Neural progenitor cell (in vitro differentiated cells): Measurements from ENCODE around the gene VILL. TPM values are rescaled to one million over a fixed set of nuclear protein-coding genes. Genes with fewer than 3 reads are reported as not detected.
A peak's percentile ranks its signal among the peaks of the same experiment; 100 is the strongest.

ENCODE experiments used
- DNase-seq: peaks from one replicate; pipeline ENCODE4 v3.0.0-alpha.2; 2016; ENCODE audit warnings: low spot score
- H2AFZ ChIP-seq: fragments of 200-600 bp; sonication (generic); replicated peaks from 2 replicates; pipeline ENCODE4 v1.6.1; 2016; ENCODE audit warnings: antibody characterized with exemption
- H3F3A ChIP-seq: fragments of 200-600 bp; sonication (generic); 2 replicates; pipeline ENCODE4 v1.6.1; 2016; ENCODE audit warnings: antibody characterized with exemption, low read depth
- H3K27ac ChIP-seq: fragments of 200-600 bp; sonication (generic); 2 replicates; pipeline ENCODE4 v1.5.1; 2016; ENCODE audit warnings: mild to moderate bottlenecking
- H3K27me3 ChIP-seq: fragments of 200-600 bp; sonication (generic); 2 replicates; pipeline ENCODE4 v1.6.1; 2016; ENCODE audit warnings: mild to moderate bottlenecking, moderate library complexity
- H3K36me3 ChIP-seq: fragments of 200-600 bp; sonication (generic); 2 replicates; pipeline ENCODE4 v1.5.1; 2016
- H3K4me1 ChIP-seq: fragments of 200-600 bp; sonication (generic); 2 replicates; pipeline ENCODE4 v1.6.1; 2016; ENCODE audit warnings: mixed run types
- H3K4me2 ChIP-seq: fragments of 200-600 bp; sonication (generic); 2 replicates; pipeline ENCODE4 v1.6.1; 2016
- H3K4me3 ChIP-seq: fragments of 200-600 bp; sonication (generic); 2 replicates; pipeline ENCODE4 v1.5.1; 2016
- H3K79me2 ChIP-seq: fragments of 200-600 bp; sonication (generic); 2 replicates; pipeline ENCODE4 v1.6.1; 2016; ENCODE audit warnings: low read depth
- H3K9ac ChIP-seq: fragments of 200-600 bp; sonication (generic); 2 replicates; pipeline ENCODE4 v1.6.1; 2016
- H3K9me3 ChIP-seq: fragments of 200-600 bp; sonication (generic); 2 replicates; pipeline ENCODE4 v1.5.1; 2016; ENCODE audit warnings: low read depth
- H4K20me1 ChIP-seq: fragments of 200-600 bp; sonication (generic); 2 replicates; pipeline ENCODE4 v1.6.1; 2016; ENCODE audit warnings: low read depth
- H3K27ac Mint-ChIP-seq: 3 replicates; pipeline ENCODE4 v1.8.0; 2021; ENCODE audit warnings: mixed read lengths
- H3K27me3 Mint-ChIP-seq: 2 replicates; pipeline ENCODE4 v1.8.0; 2022; ENCODE audit warnings: low read depth, mild to moderate bottlenecking, inconsistent platforms, moderate library complexity, mixed read lengths; ENCODE audit not compliant: insufficient read depth
- H3K36me3 Mint-ChIP-seq: 3 replicates; pipeline ENCODE4 v1.8.0; 2021; ENCODE audit warnings: mixed read lengths
- H3K4me1 Mint-ChIP-seq: 3 replicates; pipeline ENCODE4 v1.8.0; 2021; ENCODE audit warnings: mixed read lengths
- H3K4me3 Mint-ChIP-seq: 3 replicates; pipeline ENCODE4 v1.8.0; 2021; ENCODE audit warnings: mild to moderate bottlenecking, moderate library complexity, mixed read lengths
- H3K9me3 Mint-ChIP-seq: 3 replicates; pipeline ENCODE4 v1.8.0; 2020; ENCODE audit warnings: mixed read lengths
- CTCF ChIP-seq: fragments of 200-600 bp; sonication (generic); IDR thresholded peaks from 2 replicates; pipeline ENCODE4 v1.5.1; 2017; ENCODE audit warnings: antibody characterized with exemption, mild to moderate bottlenecking
- EZH2 ChIP-seq: fragments of 200-600 bp; sonication (generic); IDR thresholded peaks from 2 replicates; pipeline ENCODE4 v1.6.1; 2017; ENCODE audit warnings: antibody characterized with exemption, mild to moderate bottlenecking, moderate library complexity
- EZH2phosphoT487 ChIP-seq: fragments of 200-600 bp; sonication (generic); IDR thresholded peaks from 2 replicates; pipeline ENCODE4 v1.6.1; 2017; ENCODE audit warnings: antibody characterized with exemption
- total RNA-seq: library from RNA; depleted of rRNA; stranded (reverse); fragments of >200 nt; gene quantifications from 2 replicates; pipeline ENCODE4 v1.2.3, GENCODE V29; 2015; ENCODE audit warnings: low replicate concordance

Gene VILL
- total RNA-seq, 1 donor from 2014 or later = 4.9 TPM

GRCh38 chr3:37992271-37993066 is 1.9 kb downstream of the VILL start:
- H3K4me1 Mint-ChIP-seq = peaks cover 18% of the 10 kb centered on the region
- DNase-seq = no peak
- no peaks in the 10 kb centered on the region for H3K9me3 ChIP-seq
- no peak overlapping the region for H3K27ac ChIP-seq
- no peak overlapping the region for H2AFZ ChIP-seq
- H3K36me3 ChIP-seq = no peaks in the 10 kb centered on the region
- no peaks in the 10 kb centered on the region for H3K79me2 ChIP-seq
- no peak overlapping the region for H3K9ac ChIP-seq
- H3K9me3 Mint-ChIP-seq = no peaks in the 10 kb centered on the region
- H3K4me3 Mint-ChIP-seq = peak overlapping the region; percentile 28
- no peaks in the 10 kb centered on the region for H3K27me3 ChIP-seq
- H3K4me2 ChIP-seq = no peak overlapping the region
- TF ChIP-seq CTCF = no peak
- TF ChIP-seq EZH2 = no peak
- no peak for TF ChIP-seq EZH2phosphoT487
- H3K27ac Mint-ChIP-seq = peak overlapping the region; percentile 23
- peaks cover 16% of the 10 kb centered on the region for H3K27me3 Mint-ChIP-seq
- no peaks in the 10 kb centered on the region for H3F3A ChIP-seq
- H3K36me3 Mint-ChIP-seq = no peaks in the 10 kb centered on the region
- H3K4me3 ChIP-seq = no peak overlapping the region
- no peaks in the 10 kb centered on the region for H4K20me1 ChIP-seq
- H3K4me1 ChIP-seq = no peaks in the 10 kb centered on the region

- H3K4me3 ChIP-seq = no peak overlapping the region
- TF ChIP-seq CTCF = no peak
- no peak for TF ChIP-seq EZH2
- TF ChIP-seq EZH2phosphoT487 = no peak
- H3K4me1 ChIP-seq = no peaks in the 10 kb centered on the region
- peaks cover 17% of the 10 kb centered on the region for H3K4me1 Mint-ChIP-seq
- H3K4me3 Mint-ChIP-seq = no peak overlapping the region
- H3F3A ChIP-seq = no peaks in the 10 kb centered on the region
- no peak overlapping the region for H3K9ac ChIP-seq
- no peaks in the 10 kb centered on the region for H3K36me3 Mint-ChIP-seq
- peaks cover 5% of the 10 kb centered on the region for H3K27me3 ChIP-seq
- H3K27me3 Mint-ChIP-seq = peaks cover 16% of the 10 kb centered on the region
- H3K79me2 ChIP-seq = no peaks in the 10 kb centered on the region
- H3K9me3 Mint-ChIP-seq = no peaks in the 10 kb centered on the region
- no peak overlapping the region for H3K4me2 ChIP-seq
- no peak overlapping the region for H3K27ac Mint-ChIP-seq
- no peaks in the 10 kb centered on the region for H3K36me3 ChIP-seq
- DNase-seq = no peak
- H4K20me1 ChIP-seq = no peaks in the 10 kb centered on the region
- no peaks in the 10 kb centered on the region for H3K9me3 ChIP-seq
- H2AFZ ChIP-seq = no peak overlapping the region
- no peak overlapping the region for H3K27ac ChIP-seq
Measured at GRCh38 chr3:37993067-37993455, 2.5 kb downstream of the VILL start.

GRCh38 chr3:37993460-37993819 is 2.9 kb downstream of the VILL start:
- Mint-ChIP-seq H3K4me1 (peaks cover 18% of the 10 kb centered on the region), H3K4me3 (peak overlapping the region; percentile 28), H3K36me3 (no peaks in the 10 kb centered on the region), H3K27ac (no peak overlapping the region), H3K9me3 (no peaks in the 10 kb centered on the region), H3K27me3 (peaks cover 18% of the 10 kb centered on the region)
- Histone ChIP-seq H3K9ac (no peak overlapping the region), H3K36me3 (no peaks in the 10 kb centered on the region), H3F3A (peaks cover 1% of the 10 kb centered on the region), H3K9me3 (no peaks in the 10 kb centered on the region), H3K27ac (no peak overlapping the region), H3K4me2 (no peak overlapping the region), H4K20me1 (no peaks in the 10 kb centered on the region), H3K4me3 (no peak overlapping the region), H2AFZ (peak overlapping the region; percentile 92), H3K4me1 (no peaks in the 10 kb centered on the region), H3K79me2 (no peaks in the 10 kb centered on the region), H3K27me3 (peaks cover 9% of the 10 kb centered on the region)
- TF ChIP-seq CTCF (no peak), EZH2 (no peak), EZH2phosphoT487 (no peak)
- DNase-seq = no peak
